PC-9 (cell line): ENCODE results near the gene SELENOT.

Experiments
- EZH2 ChIP-seq: fragments of 200-600 bp; sonication (generic); IDR thresholded peaks from 2 replicates; pipeline ENCODE4 v1.8.0; 2017; ENCODE audit warnings: antibody characterized with exemption, low read depth
- TF ChIP-seq, protein P1 (sequence below): fragments of 200-600 bp; sonication (generic); conservative IDR thresholded peaks from 2 replicates; pipeline ENCODE4 v1.6.1; 2017; ENCODE audit warnings: mixed run types, antibody characterized with exemption, mild to moderate bottlenecking, moderate library complexity

DNA sequence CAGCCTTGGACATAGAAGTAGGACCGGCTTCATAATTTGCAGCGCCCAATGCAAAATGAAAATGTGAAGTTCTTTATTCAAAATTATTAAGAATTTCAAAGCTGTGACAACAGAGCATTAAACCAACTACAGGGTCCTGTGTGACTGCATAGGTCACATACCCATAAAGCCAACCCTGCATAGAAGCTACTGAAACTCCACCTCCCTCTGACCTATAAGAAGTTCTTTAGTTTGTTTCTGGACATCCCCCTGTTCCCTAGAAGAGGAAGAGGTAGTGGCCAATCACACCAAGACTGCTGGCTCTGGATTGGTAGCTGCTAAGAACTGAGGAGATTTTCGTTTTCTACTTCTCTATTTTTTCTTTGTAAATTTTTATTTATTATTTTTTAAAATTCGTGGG is 9.0 kb upstream of the SELENOT start:
- TF ChIP-seq, protein P1, sequence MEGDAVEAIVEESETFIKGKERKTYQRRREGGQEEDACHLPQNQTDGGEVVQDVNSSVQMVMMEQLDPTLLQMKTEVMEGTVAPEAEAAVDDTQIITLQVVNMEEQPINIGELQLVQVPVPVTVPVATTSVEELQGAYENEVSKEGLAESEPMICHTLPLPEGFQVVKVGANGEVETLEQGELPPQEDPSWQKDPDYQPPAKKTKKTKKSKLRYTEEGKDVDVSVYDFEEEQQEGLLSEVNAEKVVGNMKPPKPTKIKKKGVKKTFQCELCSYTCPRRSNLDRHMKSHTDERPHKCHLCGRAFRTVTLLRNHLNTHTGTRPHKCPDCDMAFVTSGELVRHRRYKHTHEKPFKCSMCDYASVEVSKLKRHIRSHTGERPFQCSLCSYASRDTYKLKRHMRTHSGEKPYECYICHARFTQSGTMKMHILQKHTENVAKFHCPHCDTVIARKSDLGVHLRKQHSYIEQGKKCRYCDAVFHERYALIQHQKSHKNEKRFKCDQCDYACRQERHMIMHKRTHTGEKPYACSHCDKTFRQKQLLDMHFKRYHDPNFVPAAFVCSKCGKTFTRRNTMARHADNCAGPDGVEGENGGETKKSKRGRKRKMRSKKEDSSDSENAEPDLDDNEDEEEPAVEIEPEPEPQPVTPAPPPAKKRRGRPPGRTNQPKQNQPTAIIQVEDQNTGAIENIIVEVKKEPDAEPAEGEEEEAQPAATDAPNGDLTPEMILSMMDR, result no peak
- TF ChIP-seq EZH2, result no peak
